Occipital lobe (tissue), 2 donors: ENCODE data around the gene GLDC. TPM values are rescaled to one million over a fixed set of nuclear protein-coding genes. Genes with fewer than 3 reads are reported as not detected.

Experiments
- DNase-seq: peaks from one replicate; lab custom pipeline; 2025; lab: John Stamatoyannopoulos, UW
- total RNA-seq: library from RNA; depleted of rRNA; stranded (reverse); fragments of >200 nt; gene quantifications from one replicate; pipeline ENCODE4 v1.2.3, GENCODE V29; 2014

The GLDC gene
- total RNA-seq, 1 donor from 2014 or later: 10.0 TPM

- DNase-seq: no peak
Observed at GRCh38 chr9:6620796-6621195, 24.7 kb downstream of the GLDC start.

- no peak for DNase-seq
Observed at GRCh38 chr9:6620353-6620752, 25.2 kb downstream of the GLDC start.

GRCh38 chr9:6619909-6620308 lies 25.6 kb downstream of the GLDC start:
- DNase-seq: peak; percentile 20

- DNase-seq: no peak
Observed at GRCh38 chr9:6616951-6617602, 28.5 kb downstream of the GLDC start.

- DNase-seq: no peak
Observed at GRCh38 chr9:6614489-6614888, 31.0 kb downstream of the GLDC start.

- DNase-seq: no peak
Observed at GRCh38 chr9:6611865-6612264, 33.7 kb downstream of the GLDC start.

GRCh38 chr9:6610073-6610472 lies 35.5 kb downstream of the GLDC start:
- no peak for DNase-seq

- DNase-seq: no peak
Observed at GRCh38 chr9:6609497-6610016, 36.0 kb downstream of the GLDC start.

GRCh38 chr9:6605202-6605601 lies 40.3 kb downstream of the GLDC start:
- DNase-seq: no peak

GRCh38 chr9:6600426-6600825 lies 45.1 kb downstream of the GLDC start:
- no peak for DNase-seq

GRCh38 chr9:6600006-6600405 lies 45.5 kb downstream of the GLDC start:
- DNase-seq: no peak

- DNase-seq: no peak
Observed at GRCh38 chr9:6598249-6598725, 47.2 kb downstream of the GLDC start.

GRCh38 chr9:6592791-6593190 lies 52.7 kb downstream of the GLDC start:
- no peak for DNase-seq

GRCh38 chr9:6592231-6592630 lies 53.3 kb downstream of the GLDC start:
- DNase-seq: no peak

GRCh38 chr9:6590772-6591384 lies 54.7 kb downstream of the GLDC start:
- no peak for DNase-seq

- DNase-seq: no peak
Observed at GRCh38 chr9:6590334-6590733, 55.2 kb downstream of the GLDC start.

- no peak for DNase-seq
Observed at GRCh38 chr9:6584881-6585597, 60.5 kb downstream of the GLDC start.

GRCh38 chr9:6581253-6581652 lies 64.3 kb downstream of the GLDC start:
- DNase-seq: no peak

GRCh38 chr9:6579613-6580012 lies 65.9 kb downstream of the GLDC start:
- no peak for DNase-seq

GRCh38 chr9:6576987-6577386 lies 68.5 kb downstream of the GLDC start:
- DNase-seq: peak; percentile 26

GRCh38 chr9:6575324-6576034 lies 70.0 kb downstream of the GLDC start:
- DNase-seq: no peak

GRCh38 chr9:6567140-6567591 lies 78.4 kb downstream of the GLDC start:
- no peak for DNase-seq
